HG03097 (cell line): Measurements from ENCODE around the gene KNOP1.
"Not testable (repeated sequence)": the region's sequence is repeated elsewhere in the genome, so short reads cannot be mapped to it uniquely, and the experiment has no call there.

ENCODE experiments used
- ATAC-seq: cut with Tn5 transposase; IDR thresholded peaks from one replicate; pipeline ENCODE4 v1.9.1; 2021; ENCODE audit not compliant: unreplicated experiment, low FRiP score

KNOP1 gene

DNA sequence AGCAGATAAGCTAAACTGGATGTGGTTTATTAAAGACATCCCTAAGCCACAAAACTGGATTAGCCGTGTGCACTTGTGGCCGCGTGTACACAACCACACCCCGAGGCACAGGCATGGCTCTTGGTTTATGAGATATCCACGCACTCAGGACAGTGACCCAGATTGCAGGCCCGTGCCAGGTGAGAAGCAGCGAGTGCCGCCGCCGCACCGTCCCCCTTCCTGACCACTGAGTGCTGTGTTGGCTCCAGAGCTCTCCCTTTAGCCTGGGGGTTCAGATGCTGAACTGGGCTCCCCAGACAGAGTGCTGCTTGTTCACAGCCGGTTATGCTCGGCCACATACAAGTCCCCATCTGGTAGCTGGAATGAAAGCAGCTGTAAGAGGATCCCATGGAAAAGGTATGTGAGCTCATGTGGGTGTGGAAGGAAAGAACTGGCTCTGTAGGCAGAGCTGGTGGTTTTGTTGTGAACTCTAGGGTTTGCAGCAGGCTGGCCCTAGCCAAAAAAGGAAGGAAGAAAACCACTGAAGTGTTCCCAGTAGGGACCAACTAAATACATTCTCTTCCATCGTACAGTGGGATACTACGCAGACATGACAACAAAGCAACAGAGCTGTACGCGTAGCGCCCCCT lies 29.5 kb downstream of the KNOP1 start:
- no peak for ATAC-seq

DNA sequence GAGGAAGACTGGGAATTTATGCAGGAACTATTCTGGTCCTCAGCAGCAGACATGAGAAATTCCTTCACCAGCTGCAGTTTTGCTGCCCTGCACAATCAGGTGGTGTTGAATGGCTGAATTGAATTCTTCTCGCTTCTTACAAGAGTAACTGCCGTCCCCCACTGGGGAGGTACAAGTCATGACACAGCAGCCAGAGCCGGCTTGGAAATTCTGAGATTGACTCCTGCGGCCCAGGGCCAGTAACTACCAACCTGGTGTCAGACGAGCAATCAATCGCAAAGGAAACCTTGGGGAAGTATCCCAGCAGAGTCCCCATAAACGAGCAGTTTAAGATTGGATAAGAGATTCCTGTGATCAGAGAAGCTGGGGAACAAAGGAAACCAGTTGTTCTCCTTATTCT lies 30.7 kb downstream of the KNOP1 start:
- ATAC-seq = no peak

DNA sequence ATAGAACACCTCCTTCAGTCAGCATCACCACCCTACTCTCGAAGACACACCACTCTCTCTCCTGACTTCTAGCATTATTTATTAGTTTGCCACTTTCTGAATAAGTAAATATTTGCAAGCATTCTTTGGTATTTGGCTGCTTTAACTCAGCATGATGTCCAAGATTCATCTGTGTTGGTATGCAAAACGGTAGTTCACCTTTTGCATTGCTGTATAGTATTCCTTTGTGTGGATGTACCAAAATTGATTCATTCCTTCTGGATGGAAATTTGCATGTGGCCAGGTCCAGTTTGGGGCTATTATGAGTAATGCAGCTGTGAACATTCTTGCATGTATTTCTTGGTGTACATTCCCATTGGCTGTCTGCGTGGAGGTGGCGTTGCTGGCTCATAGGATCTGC lies 32.9 kb downstream of the KNOP1 start:
- no peak for ATAC-seq

DNA sequence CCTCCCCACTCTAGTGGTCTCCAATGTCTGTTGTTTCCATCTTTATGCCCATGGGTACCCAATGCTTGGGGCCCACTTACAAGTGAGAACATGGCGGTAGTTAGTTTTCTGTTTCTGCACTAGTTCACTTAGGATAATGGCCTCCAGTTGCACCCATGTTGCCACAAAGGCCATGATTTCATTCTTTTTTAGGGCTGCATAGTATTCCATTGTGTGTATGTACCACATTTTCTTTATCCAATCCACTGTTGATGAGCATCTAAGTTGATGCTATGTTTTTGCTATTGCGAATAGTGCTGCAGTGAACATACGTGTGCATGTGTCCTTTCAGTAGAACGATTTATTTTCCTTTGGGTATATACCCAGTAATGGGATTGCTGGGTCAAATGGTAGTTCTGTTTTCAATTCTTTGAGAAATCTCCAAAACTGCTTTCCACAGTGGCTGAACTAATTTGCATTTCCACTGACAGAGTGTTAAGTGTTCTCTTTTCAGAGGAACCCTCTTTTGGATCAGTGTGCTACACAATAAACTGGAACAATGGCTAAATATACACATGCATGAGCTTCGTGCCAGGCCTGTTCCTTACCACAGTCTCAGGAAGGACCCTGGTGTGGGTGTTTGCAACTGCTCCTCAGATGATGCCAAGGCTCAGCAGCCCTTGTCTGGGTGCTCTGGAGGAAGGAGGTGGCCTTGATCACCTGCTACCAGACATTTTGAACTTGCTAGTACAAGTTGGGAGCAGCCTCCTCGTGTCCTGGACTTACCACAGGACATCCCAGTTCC lies 34.4 kb downstream of the KNOP1 start:
- ATAC-seq = no peak

DNA sequence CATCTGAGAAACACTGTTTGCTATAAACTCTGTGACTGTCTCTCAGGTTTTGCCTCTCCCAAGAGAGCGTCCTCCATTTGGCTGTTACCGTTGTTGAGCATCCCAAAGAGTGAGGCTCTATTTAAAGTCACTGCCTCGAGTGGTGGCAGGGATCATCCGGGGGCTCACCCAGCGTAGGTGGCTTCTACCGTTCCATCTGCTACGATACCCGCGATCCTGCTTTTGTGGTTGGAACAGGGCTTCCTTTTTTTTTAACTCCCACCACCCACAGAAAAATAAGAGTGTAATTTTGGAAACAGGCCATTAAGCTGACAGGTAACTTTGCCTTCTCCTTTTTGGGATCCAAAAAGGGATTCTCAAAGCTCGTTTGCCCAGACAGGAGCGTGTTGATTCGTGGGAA lies 36.4 kb downstream of the KNOP1 start:
- no peak for ATAC-seq

DNA sequence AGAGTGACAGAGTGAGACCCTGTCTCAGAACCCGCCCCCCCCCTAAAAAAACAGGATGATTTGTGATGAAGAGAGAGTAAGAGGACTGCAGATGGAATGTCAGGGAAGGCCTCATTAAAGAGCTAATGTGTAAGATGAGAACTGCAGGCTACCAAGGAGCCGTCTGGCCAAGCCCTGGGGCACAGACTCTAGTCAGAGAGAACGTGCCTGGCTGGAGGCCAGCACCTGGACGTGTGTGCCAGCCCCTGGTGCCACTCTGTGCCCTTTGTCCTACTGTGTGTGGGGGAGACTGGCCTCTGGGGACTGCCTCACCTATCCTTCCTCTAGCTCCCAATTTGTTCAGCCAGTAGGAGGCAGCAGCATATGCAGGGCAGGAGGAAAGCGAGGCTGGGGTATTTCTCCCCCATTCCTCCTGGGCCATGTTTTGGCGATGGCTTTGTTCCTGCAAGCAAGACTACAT lies 37.1 kb downstream of the KNOP1 start:
- ATAC-seq = no peak

GRCh38 chr16:19679281-19679680 lies 38.7 kb downstream of the KNOP1 start:
- ATAC-seq = not testable (repeated sequence)

GRCh38 chr16:19678804-19679203 lies 39.2 kb downstream of the KNOP1 start:
- ATAC-seq = no peak

GRCh38 chr16:19677402-19677801 lies 40.6 kb downstream of the KNOP1 start:
- no peak for ATAC-seq

- no peak for ATAC-seq
These were observed 43.5 kb downstream of the KNOP1 start for GRCh38 chr16:19674485-19674884.

- ATAC-seq = no peak
These were observed 45.6 kb downstream of the KNOP1 start for GRCh38 chr16:19672378-19672777.

- ATAC-seq = no peak
These were observed 51.5 kb downstream of the KNOP1 start for GRCh38 chr16:19666477-19666876.

DNA sequence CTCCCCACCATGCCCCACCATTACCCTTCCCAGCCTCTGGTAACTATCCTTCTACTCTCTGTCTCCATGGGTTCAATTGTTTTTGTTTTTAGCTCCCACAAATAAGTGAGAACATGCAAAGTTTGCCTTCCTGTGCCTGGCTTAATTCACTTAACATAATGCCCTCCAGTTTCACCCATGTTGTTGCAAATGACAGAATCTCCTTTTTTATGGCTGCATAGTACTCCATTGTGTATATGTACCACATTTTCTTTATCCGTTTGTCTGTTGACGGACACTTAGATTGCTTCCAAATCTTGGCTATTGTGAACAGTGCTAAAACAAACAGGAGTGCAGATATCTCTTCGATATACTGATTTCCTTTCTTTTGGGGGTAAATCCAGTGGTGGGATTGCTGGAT lies 52.7 kb downstream of the KNOP1 start:
- not testable (repeated sequence) for ATAC-seq

DNA sequence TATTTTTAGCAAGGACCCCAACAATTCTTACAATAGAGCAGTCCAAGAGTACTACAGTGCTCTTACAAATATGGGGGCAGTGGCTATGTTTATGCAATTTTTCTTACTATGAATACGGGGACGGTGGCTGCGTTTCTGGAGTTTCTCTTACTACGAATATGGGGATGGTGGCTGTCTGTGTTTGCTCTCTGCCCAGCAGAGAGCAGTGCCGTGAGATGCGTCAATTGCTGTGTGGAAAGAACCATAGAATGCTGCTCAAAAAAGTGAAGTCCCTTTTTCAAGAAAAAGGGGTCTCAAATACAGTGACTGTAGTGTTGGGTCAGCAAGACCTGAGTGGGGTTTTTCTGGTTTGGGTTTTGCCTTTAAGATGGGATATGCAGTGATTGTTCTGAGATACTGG lies 53.9 kb downstream of the KNOP1 start:
- no peak for ATAC-seq

GRCh38 chr16:19662351-19662750 lies 55.7 kb downstream of the KNOP1 start:
- no peak for ATAC-seq

DNA sequence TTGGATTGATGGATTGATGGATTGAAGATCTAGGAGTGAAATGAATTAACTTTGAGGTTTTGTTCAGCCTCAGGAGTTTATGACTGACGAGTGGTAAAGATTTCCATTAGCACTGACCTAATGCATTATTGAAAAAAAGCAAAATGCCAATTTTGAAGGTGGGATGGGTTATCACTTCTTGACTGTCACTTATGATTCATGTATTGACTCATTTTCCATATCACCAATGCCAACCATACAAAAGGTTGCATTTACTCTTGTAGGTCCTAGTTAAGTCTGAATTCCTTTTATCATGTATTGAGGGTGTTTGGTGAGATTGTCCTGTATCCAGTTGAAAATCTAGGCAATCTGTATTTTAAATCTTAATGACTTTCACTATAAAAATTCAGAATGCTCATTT lies 57.6 kb downstream of the KNOP1 start:
- ATAC-seq = no peak

- ATAC-seq = no peak
These were observed 58.5 kb downstream of the KNOP1 start for GRCh38 chr16:19659554-19659953.

DNA sequence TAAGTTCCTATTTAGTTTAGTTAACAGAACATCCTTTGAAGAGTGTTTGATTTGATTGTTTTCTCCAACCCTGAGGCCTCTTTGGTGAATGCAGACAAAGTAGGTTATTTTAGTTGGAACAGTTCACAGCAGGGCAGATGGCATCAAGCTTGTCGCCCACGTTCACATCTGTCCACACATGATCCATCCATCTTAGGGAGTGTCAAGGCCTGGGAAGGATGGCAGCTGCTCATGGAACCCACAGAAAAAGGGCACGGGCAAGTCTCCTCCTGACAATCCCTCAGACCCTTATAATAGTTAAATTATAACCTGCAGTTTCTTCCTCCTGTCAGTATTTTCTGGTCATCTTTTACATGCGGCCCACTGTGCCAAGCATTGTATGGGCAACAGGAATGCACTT lies 60.2 kb downstream of the KNOP1 start:
- ATAC-seq = no peak

- no peak for ATAC-seq
These were observed 62.7 kb downstream of the KNOP1 start for GRCh38 chr16:19655242-19655777.

DNA sequence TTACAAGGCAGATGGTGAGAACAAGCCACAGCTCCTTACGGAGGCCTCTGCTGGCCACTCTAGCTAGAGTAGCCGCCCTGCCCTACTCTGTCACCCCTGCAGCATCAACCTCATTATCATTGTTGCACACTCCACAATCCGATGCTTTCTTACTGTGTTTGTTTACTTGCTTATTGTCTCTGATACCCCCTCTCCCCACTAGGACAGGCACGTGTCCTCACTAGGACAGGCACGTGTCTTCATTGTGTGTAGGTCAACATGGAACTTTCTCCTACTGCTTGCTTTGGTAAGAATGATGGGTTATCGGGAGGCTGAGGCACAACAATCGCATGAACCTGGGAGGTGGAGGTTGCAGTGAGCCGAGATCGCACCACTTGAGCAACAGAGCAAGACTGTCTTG lies 63.9 kb downstream of the KNOP1 start:
- ATAC-seq = no peak
